Activated CD4-positive, alpha-beta T cell treated with anti-CD3 and anti-CD28 coated beads, Interleukin-2, amount 50 U/mL, for 48 hours (primary cell): ENCODE measurements around the gene KRT20.
"Not testable (repeated sequence)": the region's sequence is repeated elsewhere in the genome, so short reads cannot be mapped to it uniquely, and the experiment has no call there.

Experiments used
- DNase-seq, 2 experiments: peaks; one replicate each; pipeline ENCODE4 v3.0.0-alpha.2; 2020

KRT20 gene

DNA sequence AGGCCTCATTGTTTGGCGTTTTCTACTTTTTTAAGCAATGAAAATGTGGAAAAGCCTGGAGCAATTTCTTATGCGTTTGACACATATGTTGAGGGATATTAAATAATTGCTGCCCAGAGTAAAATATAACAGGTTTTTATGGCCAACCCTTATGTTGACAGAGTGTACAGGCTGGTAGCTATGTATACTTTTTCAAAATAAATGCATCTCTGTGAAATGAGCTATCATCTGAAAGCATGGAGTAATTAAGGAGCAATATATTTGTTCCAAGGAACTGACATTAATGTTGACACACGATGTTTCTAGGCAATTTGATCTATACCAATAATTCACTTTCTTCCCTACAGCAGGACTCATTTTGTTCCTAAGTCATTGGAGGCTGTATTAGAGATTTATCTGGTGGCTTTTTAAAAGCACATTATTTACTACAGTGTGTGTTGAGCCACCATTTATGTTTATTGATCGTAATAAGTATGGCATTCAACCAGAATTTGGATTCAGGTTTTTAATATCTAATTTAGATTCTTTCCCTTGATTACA is 11.9 kb upstream of the KRT20 start:
- no peak for DNase-seq

- no peak for DNase-seq
These were observed 10.2 kb upstream of the KRT20 start for GRCh38 chr17:40895106-40895730.

- DNase-seq = no peak
These were observed 3.2 kb upstream of the KRT20 start for GRCh38 chr17:40888196-40888720.

GRCh38 chr17:40886090-40886489 is 1.0 kb upstream of the KRT20 start:
- no peak for DNase-seq

DNA sequence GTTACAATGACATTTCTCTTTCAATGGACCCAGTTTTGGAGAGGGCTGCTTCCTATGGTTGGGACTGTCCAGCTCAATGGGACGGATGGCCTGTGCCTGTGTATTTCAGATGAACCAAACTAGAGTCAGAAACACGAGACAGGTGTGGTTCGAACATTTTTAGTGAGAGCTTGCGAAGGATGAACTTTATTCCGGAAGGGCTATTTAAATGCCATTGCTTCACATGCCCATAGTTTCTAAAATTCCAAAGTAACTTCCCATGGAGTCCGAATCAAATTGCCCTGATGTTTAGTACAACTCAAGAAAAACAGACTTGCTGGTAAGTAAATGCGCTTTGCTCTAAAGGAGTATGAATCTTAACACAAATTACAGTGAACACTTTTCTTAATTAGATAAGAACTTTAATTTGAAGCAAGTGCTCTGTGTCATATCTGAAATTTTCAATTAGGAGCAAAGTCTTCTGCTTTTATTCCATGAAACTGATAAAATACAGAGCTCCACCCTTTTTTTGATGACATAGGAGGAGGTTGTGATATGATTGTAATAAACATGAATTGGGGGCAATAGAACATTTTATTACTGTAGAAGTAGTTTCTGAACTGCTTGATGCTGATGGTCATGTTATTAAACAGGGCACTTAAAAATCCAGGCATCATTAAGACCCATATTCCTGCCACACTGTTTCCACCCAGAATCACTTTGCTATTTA is 1.3 kb downstream of the KRT20 start:
- no peak for DNase-seq

DNA sequence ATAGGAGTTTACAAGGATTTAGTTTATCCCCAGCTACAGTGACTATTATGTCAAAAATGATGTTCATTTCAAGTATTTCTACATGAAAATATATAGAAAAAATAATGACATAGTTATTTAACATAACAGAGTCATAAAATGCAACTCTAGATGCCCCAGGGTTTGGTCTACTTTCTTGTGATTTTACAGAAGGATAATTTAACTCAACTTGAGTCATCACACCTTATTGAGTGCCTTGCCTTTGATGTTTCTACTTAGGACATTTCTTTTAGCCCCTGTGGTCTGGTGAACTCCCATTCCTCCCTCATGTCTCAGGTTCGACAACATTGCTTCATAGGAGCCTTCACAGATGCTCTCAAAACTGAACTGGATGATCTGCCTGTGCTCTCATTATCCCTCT is 2.0 kb downstream of the KRT20 start:
- DNase-seq = no peak

- no peak for DNase-seq
These were observed 6.0 kb downstream of the KRT20 start for GRCh38 chr17:40879026-40879425.

DNA sequence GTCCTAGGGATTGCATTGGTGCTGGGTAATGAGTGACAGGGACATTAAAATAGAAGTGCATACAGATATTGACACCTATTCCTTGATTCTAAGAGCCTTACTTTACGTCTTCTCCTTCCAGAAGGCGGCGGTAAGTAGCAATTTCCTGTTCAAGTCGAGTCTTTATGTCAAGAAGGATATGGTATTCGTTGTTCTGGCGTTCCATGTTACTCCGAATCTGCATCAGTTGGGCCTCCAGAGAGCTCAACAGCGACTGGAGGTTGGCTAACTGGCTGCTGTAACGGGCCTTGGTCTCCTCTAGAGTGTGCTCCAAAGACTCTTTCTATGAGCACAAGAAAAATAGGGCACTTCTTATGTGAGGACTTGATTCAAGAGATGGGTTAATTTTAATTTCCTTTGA is 7.0 kb downstream of the KRT20 start:
- DNase-seq = no peak

GRCh38 chr17:40873801-40874200 is 11.2 kb downstream of the KRT20 start:
- DNase-seq = no peak

GRCh38 chr17:40873255-40873654 is 11.8 kb downstream of the KRT20 start:
- DNase-seq = no peak

- DNase-seq = no peak
These were observed 12.6 kb downstream of the KRT20 start for GRCh38 chr17:40872416-40872815.

DNA sequence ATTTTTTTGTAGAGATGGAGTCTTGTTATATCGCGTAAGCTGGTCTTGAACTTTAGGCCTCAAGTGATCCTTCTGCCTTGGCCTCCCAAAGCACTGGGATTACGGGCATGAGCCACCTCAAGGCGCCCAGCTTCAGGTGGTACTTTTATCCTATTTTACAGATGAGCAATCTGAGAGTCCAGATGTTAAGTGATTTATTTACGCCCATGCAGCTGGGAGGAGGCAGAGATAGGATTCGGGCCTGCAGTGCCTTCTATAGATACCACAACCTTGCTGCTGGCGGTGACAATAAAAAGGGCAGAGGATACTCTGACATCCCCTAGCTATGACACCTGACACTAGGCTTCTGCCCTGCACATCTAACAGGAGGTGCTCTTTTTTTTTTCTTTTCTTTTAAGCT is 13.7 kb downstream of the KRT20 start:
- DNase-seq = no peak

GRCh38 chr17:40870136-40870535 is 14.9 kb downstream of the KRT20 start:
- DNase-seq = no peak

- no peak for DNase-seq
These were observed 18.2 kb downstream of the KRT20 start, which contains the start of gene KRT12 for GRCh38 chr17:40866838-40867237. TSS of gene KRT12 (minus strand) at chr17:40867223. CDS start at chr17:40867186, 37 bp downstream.

DNA sequence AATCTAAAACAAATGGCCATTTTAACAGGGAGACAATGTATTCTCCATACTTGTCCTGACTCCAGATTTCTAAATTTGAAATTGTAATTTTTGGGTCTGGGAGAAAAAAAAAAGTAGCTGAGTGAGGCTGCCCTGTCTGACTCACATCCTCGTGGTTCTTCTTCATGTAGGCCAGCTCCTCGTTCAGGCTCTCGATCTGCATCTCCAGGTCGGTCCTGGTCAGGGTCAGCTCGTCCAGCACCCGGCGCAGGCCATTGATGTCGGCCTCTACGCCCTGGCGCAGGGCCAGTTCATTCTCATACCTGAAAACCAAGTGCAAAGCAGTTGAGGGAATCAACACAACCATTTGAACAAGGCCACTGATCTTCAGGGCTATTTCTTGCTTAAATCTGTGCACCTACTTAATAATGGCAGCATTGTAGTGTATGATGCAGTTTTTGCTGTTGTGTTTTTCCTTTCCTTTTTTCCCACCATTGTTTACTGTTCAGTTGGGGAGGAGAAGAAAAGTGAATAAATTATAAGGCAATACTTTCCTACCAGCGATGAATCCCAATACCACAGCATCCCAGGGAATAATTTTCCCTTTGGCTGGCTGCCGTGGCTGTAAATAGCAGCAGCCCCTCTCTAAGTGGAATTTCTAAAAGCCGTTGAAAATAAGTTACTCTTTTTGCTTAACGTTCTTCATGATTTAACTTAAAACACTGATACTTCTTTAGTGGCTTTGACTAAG is 20.2 kb downstream of the KRT20 start:
- no peak for DNase-seq

GRCh38 chr17:40862985-40863733 is 21.9 kb downstream of the KRT20 start:
- peak; percentile 10 to 16 for DNase-seq

DNA sequence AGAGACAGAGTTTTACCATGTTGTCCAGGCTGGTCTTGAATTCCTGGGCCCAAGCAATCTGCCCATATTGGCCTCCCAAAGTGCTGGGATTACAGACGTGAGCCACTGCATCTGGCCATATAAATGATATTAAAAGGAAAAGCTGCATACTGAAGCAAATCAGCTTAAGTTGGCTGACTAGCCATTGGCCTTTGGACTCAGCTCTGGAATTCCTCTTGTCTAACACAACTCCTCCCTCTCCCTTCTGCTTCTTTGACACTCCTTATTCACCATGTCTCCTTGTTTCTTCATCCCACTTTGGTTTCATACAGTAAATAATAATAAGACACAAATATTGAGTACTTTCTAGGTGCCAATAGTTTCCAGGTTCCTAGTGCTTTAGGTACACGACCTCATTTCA is 25.5 kb downstream of the KRT20 start:
- DNase-seq = no peak

DNA sequence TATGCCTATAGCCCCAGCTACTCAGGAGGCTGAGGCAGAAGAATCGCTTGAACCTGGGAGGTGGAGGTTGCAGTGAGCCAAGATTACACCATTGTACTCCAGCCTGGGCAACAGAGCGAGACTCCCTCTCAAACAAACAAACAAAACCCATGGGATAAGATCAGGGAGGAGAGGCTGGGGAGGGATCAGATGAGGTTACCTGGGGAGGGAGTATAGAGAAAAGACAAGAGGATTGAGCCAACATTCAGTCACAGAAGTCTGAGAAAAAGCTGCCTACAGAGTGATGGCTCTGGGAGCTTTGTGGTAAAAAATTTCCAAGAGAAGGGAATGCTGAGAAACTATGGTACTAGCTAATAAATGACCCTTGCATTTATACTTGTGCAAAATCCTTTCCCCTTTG is 26.4 kb downstream of the KRT20 start:
- not testable (repeated sequence) for DNase-seq

DNA sequence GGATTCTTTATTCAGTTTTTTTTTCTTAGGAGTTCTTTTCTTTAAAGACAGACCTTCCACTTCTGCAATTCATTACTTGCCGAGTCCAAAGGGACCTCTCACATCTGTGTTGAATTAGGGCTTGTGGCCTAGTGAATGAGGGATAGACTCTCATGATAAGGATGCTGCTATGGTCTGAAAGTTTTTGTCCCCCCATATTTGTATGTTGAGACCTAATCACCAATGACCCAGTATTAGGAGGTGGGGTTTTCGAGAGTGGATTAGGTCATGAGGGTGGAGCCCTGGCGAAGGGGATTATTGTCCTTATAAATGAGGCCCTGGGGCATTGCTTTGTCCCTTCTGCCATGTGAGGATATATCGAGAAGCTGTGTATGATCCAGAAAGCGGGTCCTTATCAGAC is 27.5 kb downstream of the KRT20 start:
- DNase-seq = no peak

GRCh38 chr17:40854175-40854814 is 30.7 kb downstream of the KRT20 start:
- DNase-seq = no peak

DNA sequence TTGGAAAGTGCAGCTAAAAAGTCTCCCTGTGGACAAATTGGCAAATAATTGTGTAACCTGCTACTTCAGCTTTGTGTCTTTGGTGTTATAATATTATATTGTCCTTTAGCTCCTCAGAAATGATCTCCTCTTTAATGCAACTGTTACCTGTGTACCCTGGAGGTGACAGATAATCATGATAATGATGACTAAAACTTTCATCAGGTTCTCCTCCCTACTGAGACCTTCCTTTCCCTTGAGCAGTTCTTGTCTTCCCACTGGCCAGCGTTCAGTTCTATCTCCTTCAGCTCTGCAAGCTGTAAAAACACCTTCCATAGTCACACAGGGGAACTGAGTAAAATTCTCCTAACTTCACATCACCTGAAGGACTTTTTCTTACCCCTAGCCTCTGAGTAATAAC is 32.7 kb downstream of the KRT20 start:
- DNase-seq = no peak

GRCh38 chr17:40850293-40850972 is 34.6 kb downstream of the KRT20 start:
- no peak for DNase-seq
